Smooth muscle cell (in vitro differentiated cells): ENCODE measurements around the gene CDH22. TPM values are rescaled to one million over a fixed set of nuclear protein-coding genes. Genes with fewer than 3 reads are reported as not detected.

Experiments used
- DNase-seq: peaks from one replicate; lab custom pipeline; 2025; ENCODE audit not compliant: unreplicated experiment; lab: John Stamatoyannopoulos, UW
- H2AFZ ChIP-seq: fragments of 200-600 bp; sonication (generic); 2 replicates; pipeline ENCODE4 v1.6.0; 2016; ENCODE audit warnings: antibody characterized with exemption, low read depth, mild to moderate bottlenecking
- H3F3A ChIP-seq: fragments of 200-600 bp; sonication (generic); 2 replicates; pipeline ENCODE4 v1.6.0; 2017; ENCODE audit warnings: antibody characterized with exemption, low read depth
- H3K27ac ChIP-seq: fragments of 200-600 bp; sonication (generic); 2 replicates; pipeline ENCODE4 v1.5.1; 2016; ENCODE audit warnings: low read depth, mild to moderate bottlenecking
- H3K27me3 ChIP-seq: fragments of 200-600 bp; sonication (generic); 2 replicates; pipeline ENCODE4 v1.6.1; 2016; ENCODE audit warnings: low read depth, mild to moderate bottlenecking
- H3K36me3 ChIP-seq: fragments of 200-600 bp; sonication (generic); 2 replicates; pipeline ENCODE4 v1.5.1; 2016; ENCODE audit warnings: low read depth
- H3K4me1 ChIP-seq: fragments of 200-600 bp; sonication (generic); 2 replicates; pipeline ENCODE4 v1.5.1; 2016; ENCODE audit warnings: low read depth
- H3K4me2 ChIP-seq: fragments of 200-600 bp; sonication (generic); 2 replicates; pipeline ENCODE4 v1.6.0; 2016; ENCODE audit warnings: mild to moderate bottlenecking
- H3K4me3 ChIP-seq: fragments of 200-600 bp; sonication (generic); 2 replicates; pipeline ENCODE4 v1.5.1; 2016; ENCODE audit warnings: mild to moderate bottlenecking
- H3K79me2 ChIP-seq: fragments of 200-600 bp; sonication (generic); 2 replicates; pipeline ENCODE4 v1.6.0; 2016; ENCODE audit warnings: low read depth, mild to moderate bottlenecking
- H3K9ac ChIP-seq: fragments of 200-600 bp; sonication (generic); 2 replicates; pipeline ENCODE4 v1.6.0; 2016; ENCODE audit warnings: low read depth
- H3K9me3 ChIP-seq: fragments of 200-600 bp; sonication (generic); replicated peaks from 2 replicates; pipeline ENCODE4 v1.5.1; 2016; ENCODE audit warnings: low read depth
- H4K20me1 ChIP-seq: fragments of 200-600 bp; sonication (generic); 2 replicates; pipeline ENCODE4 v1.6.0; 2016; ENCODE audit warnings: low read depth
- WGBS: methylation state at CpG from one replicate; pipeline ENCODE4 v1.1.7; 2016; ENCODE audit warnings: low lambda C conversion rate; 5-methylcytosine and 5-hydroxymethylcytosine counted together
- polyA plus RNA-seq: library from polyadenylated mRNA; unstranded; fragments of >200 nt; fragmentation: Nextera tagmentation; extraction: Ambion mirVana; gene quantifications from 2 replicates; pipeline ENCODE4 v1.2.1, GENCODE V29; 2016
- total RNA-seq: library from RNA; depleted of rRNA; stranded (reverse); fragments of >200 nt; gene quantifications from 2 replicates; pipeline ENCODE4 v1.2.3, GENCODE V29; 2014
- TF ChIP-seq, protein P1 (sequence below): fragments of 200-600 bp; sonication (generic); IDR thresholded peaks from 2 replicates; pipeline ENCODE4 v1.5.1; 2017; ENCODE audit warnings: borderline replicate concordance, mild to moderate bottlenecking, antibody characterized with exemption; ENCODE audit not compliant: insufficient read depth, poor library complexity, severe bottlenecking

Gene CDH22
- total and polyA plus RNA-seq, 2 experiments from 2014 or later: not detected

DNA sequence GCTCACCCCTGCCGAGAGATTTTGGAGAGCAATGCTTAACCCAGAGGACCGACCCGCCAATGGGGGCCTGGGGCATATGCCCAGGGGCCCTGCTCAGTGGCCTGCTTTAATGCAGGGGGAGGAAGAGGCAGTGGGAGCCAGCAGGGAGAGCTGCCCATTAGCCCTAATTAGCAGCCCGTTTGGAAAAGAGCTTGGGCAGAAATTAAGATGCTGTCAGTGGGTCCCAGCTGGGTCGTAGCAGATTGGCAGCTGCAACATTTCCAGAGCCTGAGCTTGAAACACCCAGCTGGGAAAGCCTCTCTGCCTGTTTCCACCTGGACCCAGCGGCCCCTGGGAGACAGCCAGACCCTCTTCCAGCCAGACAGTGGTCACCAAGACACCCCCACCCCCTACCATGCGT, 150.7 kb downstream of the CDH22 start:
- no peak for DNase-seq
- no peaks in the 10 kb centered on the region for H4K20me1 ChIP-seq
- peaks cover 25% of the 10 kb centered on the region for H3K27me3 ChIP-seq
- H3K79me2 ChIP-seq: no peaks in the 10 kb centered on the region
- no peaks in the 10 kb centered on the region for H3F3A ChIP-seq
- H3K27ac ChIP-seq: no peak overlapping the region
- TF ChIP-seq, protein P1, sequence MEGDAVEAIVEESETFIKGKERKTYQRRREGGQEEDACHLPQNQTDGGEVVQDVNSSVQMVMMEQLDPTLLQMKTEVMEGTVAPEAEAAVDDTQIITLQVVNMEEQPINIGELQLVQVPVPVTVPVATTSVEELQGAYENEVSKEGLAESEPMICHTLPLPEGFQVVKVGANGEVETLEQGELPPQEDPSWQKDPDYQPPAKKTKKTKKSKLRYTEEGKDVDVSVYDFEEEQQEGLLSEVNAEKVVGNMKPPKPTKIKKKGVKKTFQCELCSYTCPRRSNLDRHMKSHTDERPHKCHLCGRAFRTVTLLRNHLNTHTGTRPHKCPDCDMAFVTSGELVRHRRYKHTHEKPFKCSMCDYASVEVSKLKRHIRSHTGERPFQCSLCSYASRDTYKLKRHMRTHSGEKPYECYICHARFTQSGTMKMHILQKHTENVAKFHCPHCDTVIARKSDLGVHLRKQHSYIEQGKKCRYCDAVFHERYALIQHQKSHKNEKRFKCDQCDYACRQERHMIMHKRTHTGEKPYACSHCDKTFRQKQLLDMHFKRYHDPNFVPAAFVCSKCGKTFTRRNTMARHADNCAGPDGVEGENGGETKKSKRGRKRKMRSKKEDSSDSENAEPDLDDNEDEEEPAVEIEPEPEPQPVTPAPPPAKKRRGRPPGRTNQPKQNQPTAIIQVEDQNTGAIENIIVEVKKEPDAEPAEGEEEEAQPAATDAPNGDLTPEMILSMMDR: no peak
- no peak overlapping the region for H3K4me3 ChIP-seq
- no peak overlapping the region for H2AFZ ChIP-seq
- no peaks in the 10 kb centered on the region for H3K36me3 ChIP-seq
- no peak overlapping the region for H3K4me2 ChIP-seq
- WGBS: 78% methylated on average over 7 of the region's 7 CpGs
- H3K4me1 ChIP-seq: no peaks in the 10 kb centered on the region
- H3K9ac ChIP-seq: no peak overlapping the region
- H3K9me3 ChIP-seq: no peaks in the 10 kb centered on the region

DNA sequence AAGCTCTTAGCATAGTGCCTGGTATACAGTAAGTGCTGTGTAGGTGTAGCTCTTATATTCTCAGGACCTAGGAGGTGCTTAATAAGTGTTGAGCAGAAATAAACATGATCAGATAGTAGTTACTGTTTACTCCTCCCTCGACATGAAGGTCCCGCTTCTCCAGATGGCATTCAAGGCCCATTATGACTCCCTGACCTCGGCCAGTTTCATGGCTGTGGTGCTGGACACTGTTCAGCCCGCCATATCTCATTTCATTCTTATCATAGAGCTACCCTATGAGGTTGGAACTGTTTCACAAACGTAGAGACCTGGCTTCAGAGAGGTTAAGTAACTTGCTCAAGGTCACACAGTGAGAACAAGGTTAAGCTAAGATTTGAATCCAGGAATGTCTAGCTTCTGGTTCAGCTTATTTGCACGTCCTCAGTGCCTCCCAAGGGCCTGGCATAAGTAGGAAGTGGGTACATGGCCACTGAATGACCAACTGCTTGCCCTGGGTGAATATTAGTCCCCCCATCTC, 151.2 kb downstream of the CDH22 start:
- Histone ChIP-seq H3K79me2 (no peaks in the 10 kb centered on the region), H3K4me2 (no peak overlapping the region), H3K9me3 (no peaks in the 10 kb centered on the region), H3K4me1 (no peaks in the 10 kb centered on the region), H3K36me3 (no peaks in the 10 kb centered on the region), H3F3A (no peaks in the 10 kb centered on the region), H3K27me3 (peaks cover 25% of the 10 kb centered on the region), H4K20me1 (no peaks in the 10 kb centered on the region), H3K4me3 (no peak overlapping the region), H3K27ac (no peak overlapping the region), H2AFZ (no peak overlapping the region), H3K9ac (no peak overlapping the region)
- TF ChIP-seq, protein P1: no peak
- no peak for DNase-seq
- 83% methylated on average over 6 of the region's 6 CpGs for WGBS

DNA sequence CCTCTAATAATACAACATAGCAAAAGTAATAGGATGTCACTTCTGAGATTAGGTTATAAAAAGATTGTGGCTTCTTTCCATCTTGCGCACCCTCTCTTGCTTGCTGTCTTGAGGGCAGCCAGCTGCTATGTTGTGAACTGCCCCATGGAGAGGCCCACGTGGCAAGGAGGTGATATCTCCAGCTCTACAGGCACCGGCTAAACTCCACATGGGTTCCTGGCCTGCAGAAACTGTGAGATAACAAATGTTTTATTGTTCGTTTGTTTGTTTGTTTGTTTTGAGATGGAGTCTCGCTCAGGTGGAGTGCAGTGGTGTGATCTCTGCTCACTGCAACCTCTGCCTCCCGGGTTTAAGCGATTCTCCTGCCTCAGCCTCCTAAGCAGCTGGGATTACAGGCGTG, 152.2 kb downstream of the CDH22 start:
- H3K4me1 ChIP-seq: no peaks in the 10 kb centered on the region
- no peak overlapping the region for H2AFZ ChIP-seq
- H3K4me3 ChIP-seq: no peak overlapping the region
- H3K27me3 ChIP-seq: peaks cover 17% of the 10 kb centered on the region
- H3K4me2 ChIP-seq: no peak overlapping the region
- no peaks in the 10 kb centered on the region for H3F3A ChIP-seq
- H4K20me1 ChIP-seq: no peaks in the 10 kb centered on the region
- TF ChIP-seq, protein P1: no peak
- H3K9ac ChIP-seq: no peak overlapping the region
- no peaks in the 10 kb centered on the region for H3K36me3 ChIP-seq
- H3K27ac ChIP-seq: no peak overlapping the region
- no peaks in the 10 kb centered on the region for H3K79me2 ChIP-seq
- 72% methylated on average over 8 of the region's 8 CpGs for WGBS
- no peak for DNase-seq
- H3K9me3 ChIP-seq: no peaks in the 10 kb centered on the region

DNA sequence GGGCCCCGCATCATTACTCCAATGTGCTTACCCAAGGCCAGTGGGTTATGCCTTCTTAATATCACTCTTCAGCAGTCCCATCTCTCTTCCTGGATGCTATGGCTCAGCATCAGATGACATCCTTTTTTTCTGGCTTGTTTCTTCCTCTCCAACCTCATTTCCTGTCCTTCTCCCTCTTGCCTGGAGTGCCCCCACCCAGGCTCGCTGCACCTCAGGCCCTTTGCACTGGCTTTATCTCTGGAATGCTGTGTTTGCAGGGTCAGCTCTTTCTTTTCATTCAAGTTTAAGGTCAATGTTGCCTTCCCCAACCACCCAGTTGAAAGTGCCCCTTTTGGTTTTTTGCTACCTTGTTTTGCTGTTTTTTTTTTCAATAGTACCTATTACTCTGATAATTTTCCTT, 153.5 kb downstream of the CDH22 start:
- no peaks in the 10 kb centered on the region for H3K36me3 ChIP-seq
- H3F3A ChIP-seq: no peaks in the 10 kb centered on the region
- no peak overlapping the region for H3K9ac ChIP-seq
- WGBS: 95% methylated on average over 2 of the region's 2 CpGs
- no peak for DNase-seq
- no peaks in the 10 kb centered on the region for H3K79me2 ChIP-seq
- H2AFZ ChIP-seq: no peak overlapping the region
- H3K9me3 ChIP-seq: no peaks in the 10 kb centered on the region
- TF ChIP-seq, protein P1: no peak
- H3K4me2 ChIP-seq: no peak overlapping the region
- peaks cover 9% of the 10 kb centered on the region for H3K27me3 ChIP-seq
- no peak overlapping the region for H3K27ac ChIP-seq
- no peaks in the 10 kb centered on the region for H4K20me1 ChIP-seq
- no peak overlapping the region for H3K4me3 ChIP-seq
- H3K4me1 ChIP-seq: no peaks in the 10 kb centered on the region
